Esophagus squamous epithelium (tissue), 5 donors: ENCODE data around the gene ATR. TPM values are rescaled to one million over a fixed set of nuclear protein-coding genes. Genes with fewer than 3 reads are reported as not detected.

Experiments
- DNase-seq: peaks from one replicate; lab custom pipeline; 2025; lab: John Stamatoyannopoulos, UW
- H3K27ac ChIP-seq, 4 donors: fragments of 200-600 bp; sonication (generic); one replicate each; pipeline ENCODE4 v1.5.1; 2016 to 2019; ENCODE audit warnings: mild to moderate bottlenecking in 1 of 4
- H3K27me3 ChIP-seq, 4 donors: fragments of 200-600 bp; sonication (generic); 1 replicate in 3 of 4; 2 replicates in 1 of 4; pipeline versions ENCODE4 v1.5.1 to v1.6.0; 2017 to 2021; ENCODE audit warnings: antibody characterized with exemption in 1 of 4
- H3K36me3 ChIP-seq, 3 donors: fragments of 200-600 bp; sonication (generic); one replicate each; pipeline ENCODE4 v1.5.1; 2016 to 2019
- H3K4me1 ChIP-seq, 3 donors: fragments of 200-600 bp; sonication (generic); one replicate each; pipeline ENCODE4 v1.5.1; 2017 to 2019
- H3K4me3 ChIP-seq, 4 donors: fragments of 200-600 bp; sonication (generic); 1 replicate in 3 of 4; 2 replicates in 1 of 4; pipeline ENCODE4 v1.5.1; 2016 to 2019; ENCODE audit warnings: mild to moderate bottlenecking in 2 of 4, moderate library complexity in 1 of 4
- H3K9me3 ChIP-seq, 3 donors: fragments of 200-600 bp; sonication (generic); one replicate each; pipeline ENCODE4 v1.5.1; 2016 to 2019
- POLR2A ChIP-seq, 4 donors: fragments of 450-650 bp; IDR thresholded peaks; one replicate each; pipeline ENCODE4 v1.6.1; 2017; ENCODE audit warnings: antibody characterized with exemption in 4 of 4, mild to moderate bottlenecking in 4 of 4, moderate library complexity in 3 of 4
- WGBS, 2 donors: methylation state at CpG; one replicate each; pipeline ENCODE4 v1.1.5; 2018; 5-methylcytosine and 5-hydroxymethylcytosine counted together
- intact Hi-C: fragments of 100-400 bp; cut with DNase I; formaldehyde crosslinking; loops from one replicate; pipeline ENCODE4 v1.15.0; 2022
- total RNA-seq, 4 donors: library from RNA; depleted of rRNA; stranded (reverse); fragments of >200 nt; gene quantifications; one replicate each; pipeline ENCODE4 v1.1.0, GENCODE V29; 2016
- TF ChIP-seq, protein P1 (sequence below), 6 experiments: fragments of 450-650 bp in 4 of 6; fragments of 200-600 bp in 2 of 6; sonication (generic) in 2 of 6; IDR thresholded peaks; one replicate each; pipeline ENCODE4 v1.5.1; 2016 to 2019; ENCODE audit warnings: antibody characterized with exemption in 6 of 6, mild to moderate bottlenecking in 4 of 6, moderate library complexity in 4 of 6
- donor health status: DM: yes; HTN: yes; CAD: no.

ATR gene
- total RNA-seq, 4 donors from 2014 or later: 18.3 to 28.4 (median 19.9) TPM

GRCh38 chr3:142549986-142550385 is 28.5 kb downstream of the ATR start:
- H3K9me3 ChIP-seq: no peaks in the 10 kb centered on the region
- no peaks in the 10 kb centered on the region for H3K4me1 ChIP-seq
- intact Hi-C loops: no loop called here
- no peak overlapping the region for H3K27ac ChIP-seq
- no peak overlapping the region for H3K4me3 ChIP-seq
- TF ChIP-seq, protein P1, sequence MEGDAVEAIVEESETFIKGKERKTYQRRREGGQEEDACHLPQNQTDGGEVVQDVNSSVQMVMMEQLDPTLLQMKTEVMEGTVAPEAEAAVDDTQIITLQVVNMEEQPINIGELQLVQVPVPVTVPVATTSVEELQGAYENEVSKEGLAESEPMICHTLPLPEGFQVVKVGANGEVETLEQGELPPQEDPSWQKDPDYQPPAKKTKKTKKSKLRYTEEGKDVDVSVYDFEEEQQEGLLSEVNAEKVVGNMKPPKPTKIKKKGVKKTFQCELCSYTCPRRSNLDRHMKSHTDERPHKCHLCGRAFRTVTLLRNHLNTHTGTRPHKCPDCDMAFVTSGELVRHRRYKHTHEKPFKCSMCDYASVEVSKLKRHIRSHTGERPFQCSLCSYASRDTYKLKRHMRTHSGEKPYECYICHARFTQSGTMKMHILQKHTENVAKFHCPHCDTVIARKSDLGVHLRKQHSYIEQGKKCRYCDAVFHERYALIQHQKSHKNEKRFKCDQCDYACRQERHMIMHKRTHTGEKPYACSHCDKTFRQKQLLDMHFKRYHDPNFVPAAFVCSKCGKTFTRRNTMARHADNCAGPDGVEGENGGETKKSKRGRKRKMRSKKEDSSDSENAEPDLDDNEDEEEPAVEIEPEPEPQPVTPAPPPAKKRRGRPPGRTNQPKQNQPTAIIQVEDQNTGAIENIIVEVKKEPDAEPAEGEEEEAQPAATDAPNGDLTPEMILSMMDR (IDR thresholded peaks at IDR 0.05): no peak
- TF ChIP-seq POLR2A (IDR thresholded peaks at IDR 0.05): no peak
- no peaks in the 10 kb centered on the region for H3K27me3 ChIP-seq
- peaks cover 0 to 100% (median 10%) of the 10 kb centered on the region in 3 donors for H3K36me3 ChIP-seq
- no peak for DNase-seq
- 93 to 95% methylated on average over 7 of the region's 7 CpGs for WGBS, 2 donors

DNA sequence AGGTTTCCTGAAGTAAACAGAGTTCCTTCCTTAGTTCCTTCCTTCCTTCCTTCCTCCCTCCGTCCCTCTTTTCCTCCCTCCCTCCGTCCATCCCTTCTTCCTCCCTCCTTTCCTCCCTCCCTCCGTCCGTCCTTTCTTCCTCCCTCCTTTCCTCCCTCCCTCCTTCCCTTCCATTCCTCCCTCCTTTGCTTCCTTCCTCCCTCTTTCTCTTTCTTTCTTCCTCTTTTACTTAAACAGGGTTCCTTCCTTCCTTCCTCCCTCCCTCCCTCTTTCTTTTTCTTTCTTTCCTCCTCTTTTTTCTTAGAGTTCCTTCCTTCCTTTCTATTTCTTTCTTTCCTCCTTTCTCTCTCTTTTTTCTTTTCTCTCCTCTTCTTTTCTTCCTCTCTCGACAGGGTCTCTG is 35.2 kb downstream of the ATR start:
- TF ChIP-seq, protein P1 (IDR thresholded peaks at IDR 0.05): no peak
- TF ChIP-seq POLR2A (IDR thresholded peaks at IDR 0.05): no peak
- intact Hi-C loops: no loop called here
- WGBS, 2 donors: 86 to 89% methylated on average over 5 of the region's 5 CpGs
- no peak for DNase-seq
- no peaks in the 10 kb centered on the region for H3K9me3 ChIP-seq
- no peak overlapping the region for H3K4me3 ChIP-seq
- no peaks in the 10 kb centered on the region for H3K4me1 ChIP-seq
- H3K27me3 ChIP-seq: no peaks in the 10 kb centered on the region
- H3K27ac ChIP-seq: no peak overlapping the region
- peaks cover 0 to 55% (median 0%) of the 10 kb centered on the region in 3 donors for H3K36me3 ChIP-seq

GRCh38 chr3:142542054-142542453 is 36.5 kb downstream of the ATR start:
- no peak overlapping the region for H3K4me3 ChIP-seq
- intact Hi-C loops: no loop called here
- H3K9me3 ChIP-seq: no peaks in the 10 kb centered on the region
- H3K27ac ChIP-seq: no peak overlapping the region
- H3K36me3 ChIP-seq: peaks cover 0 to 52% (median 0%) of the 10 kb centered on the region in 3 donors
- no peaks in the 10 kb centered on the region for H3K27me3 ChIP-seq
- TF ChIP-seq, protein P1 (IDR thresholded peaks at IDR 0.05): no peak
- no peak for TF ChIP-seq POLR2A (IDR thresholded peaks at IDR 0.05)
- no peak for DNase-seq
- no peaks in the 10 kb centered on the region for H3K4me1 ChIP-seq
- 88 to 93% methylated on average over 2 of the region's 2 CpGs for WGBS, 2 donors

DNA sequence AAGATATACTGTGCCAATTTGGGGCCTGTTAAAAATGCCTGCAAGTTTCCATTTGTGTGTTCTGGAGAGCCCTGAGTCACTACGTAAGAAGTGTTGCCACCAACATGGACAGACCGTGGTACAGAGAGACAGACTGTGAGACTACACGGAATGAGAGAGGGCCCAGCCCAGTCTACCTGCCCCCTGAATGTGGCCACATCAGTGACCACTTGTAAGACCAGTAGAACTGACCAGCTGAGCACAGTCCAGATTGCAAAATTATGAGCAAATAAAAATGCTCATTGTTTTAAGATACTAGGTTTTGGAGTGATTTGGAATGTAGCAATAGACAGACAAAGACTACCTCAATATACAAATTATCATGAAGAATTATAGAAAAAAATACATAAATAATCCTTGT is 42.0 kb downstream of the ATR start:
- WGBS, 2 donors: 100% methylated on average over 3 of the region's 3 CpGs
- DNase-seq: no peak
- Histone ChIP-seq H3K9me3 (no peaks in the 10 kb centered on the region), H3K27me3 (no peaks in the 10 kb centered on the region), H3K27ac (no peak overlapping the region), H3K4me3 (no peak overlapping the region), H3K36me3 (peaks cover 0 to 70% (median 10%) of the 10 kb centered on the region in 3 donors), H3K4me1 (no peaks in the 10 kb centered on the region)
- intact Hi-C loops: no loop called here
- no peak for TF ChIP-seq POLR2A (IDR thresholded peaks at IDR 0.05)
- TF ChIP-seq, protein P1 (IDR thresholded peaks at IDR 0.05): no peak

DNA sequence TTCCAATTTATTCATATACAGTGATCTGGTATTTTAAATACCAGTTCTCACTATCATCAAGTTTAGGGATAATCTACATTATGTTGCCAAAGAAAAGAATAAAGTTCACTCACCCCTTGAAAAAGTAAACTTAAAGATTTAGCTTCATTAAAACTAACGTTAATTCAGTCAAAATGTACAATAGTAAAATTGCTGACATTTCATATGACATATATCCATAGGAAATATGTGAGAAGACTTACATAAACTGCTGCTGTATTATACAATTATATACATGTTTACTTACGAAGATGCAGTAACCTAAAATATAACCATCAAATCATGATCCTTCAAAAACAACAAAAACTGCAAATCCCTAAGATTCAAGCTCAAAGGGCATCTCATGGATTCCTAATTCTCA is 44.0 kb downstream of the ATR start:
- no peaks in the 10 kb centered on the region for H3K27me3 ChIP-seq
- TF ChIP-seq, protein P1 (IDR thresholded peaks at IDR 0.05): no peak
- no peak for TF ChIP-seq POLR2A (IDR thresholded peaks at IDR 0.05)
- peaks cover 0 to 79% (median 10%) of the 10 kb centered on the region in 3 donors for H3K36me3 ChIP-seq
- no peak overlapping the region for H3K27ac ChIP-seq
- H3K4me1 ChIP-seq: no peaks in the 10 kb centered on the region
- H3K9me3 ChIP-seq: no peaks in the 10 kb centered on the region
- intact Hi-C loops: no loop called here
- H3K4me3 ChIP-seq: no peak overlapping the region
- no peak for DNase-seq
- 94 to 100% methylated on average over 2 of the region's 2 CpGs for WGBS, 2 donors
